H9 (cell line): ENCODE results near the gene CHMP3. TPM values are rescaled to one million over a fixed set of nuclear protein-coding genes. Genes with fewer than 3 reads are reported as not detected.
"Not testable (repeated sequence)": the region's sequence is repeated elsewhere in the genome, so short reads cannot be mapped to it uniquely, and the experiment has no call there.

Source experiments
- DNase-seq: peaks from one replicate; pipeline ENCODE4 v3.0.0-alpha.2; 2017
- H2AFZ ChIP-seq: one replicate; pipeline ENCODE4 v1.6.1; 2013; ENCODE audit warnings: mild to moderate bottlenecking, low read length, control low read depth, moderate library complexity
- H2AK5ac ChIP-seq: 2 replicates; pipeline ENCODE4 v1.6.1; 2013; ENCODE audit warnings: low read length, control low read depth, mixed read lengths; ENCODE audit not compliant: insufficient read length
- H2BK120ac ChIP-seq: one replicate; pipeline ENCODE4 v1.6.1; 2013; ENCODE audit warnings: low read depth, mild to moderate bottlenecking, low read length, control low read depth, inconsistent platforms; ENCODE audit not compliant: poor library complexity, severe bottlenecking
- H2BK12ac ChIP-seq: 2 replicates; pipeline ENCODE4 v1.6.1; 2013; ENCODE audit warnings: low read length, control low read depth, mixed read lengths, low read depth; ENCODE audit not compliant: insufficient read length
- H2BK15ac ChIP-seq: 2 replicates; pipeline ENCODE4 v1.6.1; 2013; ENCODE audit warnings: low read depth, low read length, control low read depth
- H2BK20ac ChIP-seq: one replicate; pipeline ENCODE4 v1.6.1; 2013; ENCODE audit warnings: low read depth, mild to moderate bottlenecking, low read length, control low read depth, inconsistent platforms; ENCODE audit not compliant: poor library complexity, severe bottlenecking
- H2BK5ac ChIP-seq: 2 replicates; pipeline ENCODE4 v1.6.1; 2013; ENCODE audit warnings: low read length, control low read depth, mixed read lengths; ENCODE audit not compliant: insufficient read length
- H3K14ac ChIP-seq: 2 replicates; pipeline ENCODE4 v1.6.1; 2013; ENCODE audit warnings: low read length, control low read depth; ENCODE audit not compliant: insufficient read depth
- H3K18ac ChIP-seq: 2 replicates; pipeline ENCODE4 v1.6.1; 2013; ENCODE audit warnings: low read depth, mild to moderate bottlenecking, mixed read lengths, low read length, control low read depth; ENCODE audit not compliant: insufficient read length
- H3K23ac ChIP-seq: 2 replicates; pipeline ENCODE4 v1.6.1; 2013; ENCODE audit warnings: low read length, control low read depth, mixed read lengths, low read depth; ENCODE audit not compliant: insufficient read length
- H3K23me2 ChIP-seq: 2 replicates; pipeline ENCODE4 v1.6.1; 2013; ENCODE audit warnings: low read depth, mild to moderate bottlenecking, mixed read lengths, low read length, control low read depth; ENCODE audit not compliant: insufficient read length, poor library complexity, severe bottlenecking
- H3K27ac ChIP-seq: 2 replicates; pipeline ENCODE4 v1.5.1; 2013; ENCODE audit warnings: low read length, control low read depth, mixed read lengths, low read depth; ENCODE audit not compliant: insufficient read length
- H3K27me3 ChIP-seq: 2 replicates; pipeline ENCODE4 v1.6.1; 2013; ENCODE audit warnings: low read length, control low read depth, inconsistent platforms; ENCODE audit not compliant: insufficient read depth
- H3K4ac ChIP-seq: 2 replicates; pipeline ENCODE4 v1.6.1; 2013; ENCODE audit warnings: low read depth, mild to moderate bottlenecking, control low read depth, inconsistent platforms, low read length, moderate library complexity
- H3K4me1 ChIP-seq: 2 replicates; pipeline ENCODE4 v1.6.1; 2013; ENCODE audit warnings: low read length, control low read depth, inconsistent platforms; ENCODE audit not compliant: insufficient read depth
- H3K4me2 ChIP-seq: 2 replicates; pipeline ENCODE4 v1.6.1; 2013; ENCODE audit warnings: low read length, control low read depth, mixed read lengths; ENCODE audit not compliant: insufficient read length, insufficient read depth
- H3K56ac ChIP-seq: 2 replicates; pipeline ENCODE4 v1.6.1; 2013; ENCODE audit warnings: low read depth, mild to moderate bottlenecking, mixed read lengths, low read length, control low read depth; ENCODE audit not compliant: insufficient read length
- H3K79me1 ChIP-seq: 2 replicates; pipeline ENCODE4 v1.6.1; 2013; ENCODE audit warnings: low read depth, mild to moderate bottlenecking, moderate library complexity, low read length, control low read depth, inconsistent platforms; ENCODE audit not compliant: insufficient read depth, poor library complexity, severe bottlenecking
- H3K79me2 ChIP-seq: 2 replicates; pipeline ENCODE4 v1.6.1; 2013; ENCODE audit warnings: low read length, control low read depth, inconsistent platforms; ENCODE audit not compliant: insufficient read depth
- H3K9ac ChIP-seq: 2 replicates; pipeline ENCODE4 v1.6.1; 2013; ENCODE audit warnings: low read length, control low read depth, mixed read lengths; ENCODE audit not compliant: insufficient read length; ENCODE audit errors: extremely low read depth
- H3K9me3 ChIP-seq: one replicate; pipeline ENCODE4 v1.6.1; 2013; ENCODE audit warnings: low read depth, low read length, inconsistent platforms; ENCODE audit not compliant: control insufficient read depth
- H3T11ph ChIP-seq: one replicate; pipeline ENCODE4 v1.6.1; 2013; ENCODE audit warnings: mild to moderate bottlenecking, low read length, control low read depth, inconsistent platforms
- H4K20me1 ChIP-seq: one replicate; pipeline ENCODE4 v1.6.1; 2013; ENCODE audit not compliant: control insufficient read depth, insufficient read length, insufficient read depth
- H4K5ac ChIP-seq: 2 replicates; pipeline ENCODE4 v1.6.1; 2013; ENCODE audit warnings: low read depth, mild to moderate bottlenecking, mixed read lengths, low read length, control low read depth; ENCODE audit not compliant: insufficient read length
- H4K8ac ChIP-seq: replicated peaks from 2 replicates; pipeline ENCODE4 v1.6.1; 2013; ENCODE audit warnings: low read length, control low read depth, mixed read lengths, low read depth; ENCODE audit not compliant: insufficient read length
- H4K91ac ChIP-seq: 2 replicates; pipeline ENCODE4 v1.6.1; 2013; ENCODE audit warnings: low read depth, mild to moderate bottlenecking, moderate library complexity, mixed read lengths, low read length, control low read depth; ENCODE audit not compliant: insufficient read length
- H3K27ac Mint-ChIP-seq, 3 experiments: 2 replicates in 2 of 3; 3 replicates in 1 of 3; pipeline ENCODE4 v1.8.0; 2020 to 2021; ENCODE audit warnings: mixed read lengths in 3 of 3, mild to moderate bottlenecking in 1 of 3, moderate library complexity in 1 of 3
- H3K27me3 Mint-ChIP-seq: 2 replicates; pipeline ENCODE4 v1.8.0; 2021; ENCODE audit warnings: low read depth, mild to moderate bottlenecking, moderate library complexity, mixed read lengths
- H3K36me3 Mint-ChIP-seq, 3 experiments: 2 replicates in 2 of 3; 3 replicates in 1 of 3; pipeline ENCODE4 v1.8.0; 2020 to 2021; ENCODE audit warnings: low read depth in 3 of 3, mixed read lengths in 3 of 3; ENCODE audit not compliant: insufficient read depth in 1 of 3
- H3K4me1 Mint-ChIP-seq, 2 experiments: 2 replicates each; pipeline ENCODE4 v1.8.0; 2020; ENCODE audit warnings: mixed read lengths in 2 of 2
- H3K4me3 Mint-ChIP-seq, 2 experiments: 2 replicates in 1 of 2; 3 replicates in 1 of 2; pipeline ENCODE4 v1.8.0; 2020 to 2021; ENCODE audit warnings: mild to moderate bottlenecking in 2 of 2, mixed read lengths in 2 of 2, moderate library complexity in 1 of 2
- H3K9me3 Mint-ChIP-seq, 2 experiments: 2 replicates in 1 of 2; 3 replicates in 1 of 2; pipeline ENCODE4 v1.8.0; 2020; ENCODE audit warnings: mild to moderate bottlenecking in 2 of 2, mixed read lengths in 2 of 2, moderate library complexity in 1 of 2
- WGBS: extraction: QIAGEN DNeasy Blood & Tissue Kit; methylation state at CpG from one replicate; pipeline ENCODE4 v1.1.7; 2013; ENCODE audit warnings: missing lambda C conversion rate, low lambda C conversion rate, mixed read lengths; ENCODE audit not compliant: insufficient read length; ENCODE audit errors: extremely low coverage; 5-methylcytosine and 5-hydroxymethylcytosine counted together
- total RNA-seq: library from RNA; stranded (reverse); gene quantifications from 2 replicates; pipeline ENCODE4 v1.2.1, GENCODE V29; 2021

CHMP3 gene
- total RNA-seq, 1 experiment from 2014 or later, result 28.8 TPM

DNA sequence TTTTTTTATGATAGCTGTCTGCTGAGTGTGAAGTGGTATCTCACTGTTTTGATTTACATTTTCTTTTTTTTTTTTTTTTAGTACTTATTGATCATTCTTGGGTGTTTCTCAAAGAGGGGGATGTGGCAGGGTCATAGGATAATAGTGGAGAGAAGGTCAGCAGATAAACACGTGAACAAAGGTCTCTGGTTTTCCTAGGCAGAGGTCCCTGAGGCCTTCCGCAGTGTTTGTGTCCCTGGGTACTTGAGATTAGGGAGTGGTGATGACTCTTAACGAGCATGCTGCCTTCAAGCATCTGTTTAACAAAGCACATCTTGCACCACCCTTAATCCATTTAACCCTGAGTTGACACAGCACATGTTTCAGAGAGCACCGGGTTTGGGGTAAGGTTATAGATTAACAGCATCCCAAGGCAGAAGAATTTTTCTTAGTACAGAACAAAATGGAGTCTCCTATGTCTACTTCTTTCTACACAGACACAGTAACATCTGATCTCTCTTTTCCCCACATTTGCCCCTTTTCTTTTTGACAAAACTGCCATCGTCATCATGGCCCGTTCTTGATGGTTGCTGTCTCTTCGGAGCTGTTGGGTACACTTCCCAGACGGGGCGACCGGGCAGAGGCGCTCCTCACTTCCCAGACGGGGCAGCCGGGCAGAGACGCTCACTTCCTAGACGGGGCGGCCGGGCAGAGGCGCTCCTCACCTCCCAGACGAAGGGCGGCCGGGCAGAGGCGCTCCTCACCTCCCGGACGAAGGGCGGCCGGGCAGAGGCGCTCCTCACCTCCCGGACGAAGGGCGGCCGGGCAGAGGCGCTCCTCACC is 18.8 kb downstream of the CHMP3 start:
- H3K36me3 Mint-ChIP-seq, result peaks cover 53 to 56% (median 53%) of the 10 kb centered on the region in 3 experiments
- H3K9ac ChIP-seq, H3T11ph ChIP-seq, H2BK15ac ChIP-seq, H3K14ac ChIP-seq, H3K23ac ChIP-seq, H3K4me3 Mint-ChIP-seq, H2AFZ ChIP-seq, H4K20me1 ChIP-seq, H4K91ac ChIP-seq, H4K8ac ChIP-seq, H3K79me2 ChIP-seq, H3K56ac ChIP-seq, H3K27ac ChIP-seq, H2AK5ac ChIP-seq, H3K4me1 ChIP-seq, H2BK5ac ChIP-seq, H3K23me2 ChIP-seq, H4K5ac ChIP-seq, DNase-seq, H2BK20ac ChIP-seq, H2BK12ac ChIP-seq, H3K27ac Mint-ChIP-seq, H3K4me2 ChIP-seq, H2BK120ac ChIP-seq, H3K79me1 ChIP-seq, H3K4me1 Mint-ChIP-seq, H3K18ac ChIP-seq, H3K27me3 Mint-ChIP-seq, H3K4ac ChIP-seq, H3K27me3 ChIP-seq: not testable (repeated sequence)
- no CpG with 5 or more reads among the region's 32 CpGs for WGBS
- peaks cover 26% of the 10 kb centered on the region for H3K9me3 ChIP-seq
- peaks cover 46 to 52% of the 10 kb centered on the region in 2 experiments for H3K9me3 Mint-ChIP-seq
